Neural progenitor cell (in vitro differentiated cells): ENCODE results near the gene TMEM200C.

Source experiments
- EZH2 ChIP-seq: fragments of 200-600 bp; sonication (generic); IDR thresholded peaks from 2 replicates; pipeline ENCODE4 v1.6.1; 2017; ENCODE audit warnings: antibody characterized with exemption, mild to moderate bottlenecking, moderate library complexity
- EZH2phosphoT487 ChIP-seq: fragments of 200-600 bp; sonication (generic); IDR thresholded peaks from 2 replicates; pipeline ENCODE4 v1.6.1; 2017; ENCODE audit warnings: antibody characterized with exemption
- TF ChIP-seq, protein P1 (sequence below): fragments of 200-600 bp; sonication (generic); IDR thresholded peaks from 2 replicates; pipeline ENCODE4 v1.5.1; 2017; ENCODE audit warnings: antibody characterized with exemption, mild to moderate bottlenecking

- TF ChIP-seq, protein P1, sequence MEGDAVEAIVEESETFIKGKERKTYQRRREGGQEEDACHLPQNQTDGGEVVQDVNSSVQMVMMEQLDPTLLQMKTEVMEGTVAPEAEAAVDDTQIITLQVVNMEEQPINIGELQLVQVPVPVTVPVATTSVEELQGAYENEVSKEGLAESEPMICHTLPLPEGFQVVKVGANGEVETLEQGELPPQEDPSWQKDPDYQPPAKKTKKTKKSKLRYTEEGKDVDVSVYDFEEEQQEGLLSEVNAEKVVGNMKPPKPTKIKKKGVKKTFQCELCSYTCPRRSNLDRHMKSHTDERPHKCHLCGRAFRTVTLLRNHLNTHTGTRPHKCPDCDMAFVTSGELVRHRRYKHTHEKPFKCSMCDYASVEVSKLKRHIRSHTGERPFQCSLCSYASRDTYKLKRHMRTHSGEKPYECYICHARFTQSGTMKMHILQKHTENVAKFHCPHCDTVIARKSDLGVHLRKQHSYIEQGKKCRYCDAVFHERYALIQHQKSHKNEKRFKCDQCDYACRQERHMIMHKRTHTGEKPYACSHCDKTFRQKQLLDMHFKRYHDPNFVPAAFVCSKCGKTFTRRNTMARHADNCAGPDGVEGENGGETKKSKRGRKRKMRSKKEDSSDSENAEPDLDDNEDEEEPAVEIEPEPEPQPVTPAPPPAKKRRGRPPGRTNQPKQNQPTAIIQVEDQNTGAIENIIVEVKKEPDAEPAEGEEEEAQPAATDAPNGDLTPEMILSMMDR: no peak
- TF ChIP-seq EZH2phosphoT487: no peak
- no peak for TF ChIP-seq EZH2
Measured at GRCh38 chr18:5841518-5841917, 53.8 kb downstream of the TMEM200C start.
